GM19043 (cell line): ENCODE measurements around the gene GBX1.

Experiments used
- ATAC-seq: cut with Tn5 transposase; IDR thresholded peaks from one replicate; pipeline ENCODE4 v1.9.1; 2021; ENCODE audit warnings: low read depth; ENCODE audit not compliant: unreplicated experiment

GBX1 gene

DNA sequence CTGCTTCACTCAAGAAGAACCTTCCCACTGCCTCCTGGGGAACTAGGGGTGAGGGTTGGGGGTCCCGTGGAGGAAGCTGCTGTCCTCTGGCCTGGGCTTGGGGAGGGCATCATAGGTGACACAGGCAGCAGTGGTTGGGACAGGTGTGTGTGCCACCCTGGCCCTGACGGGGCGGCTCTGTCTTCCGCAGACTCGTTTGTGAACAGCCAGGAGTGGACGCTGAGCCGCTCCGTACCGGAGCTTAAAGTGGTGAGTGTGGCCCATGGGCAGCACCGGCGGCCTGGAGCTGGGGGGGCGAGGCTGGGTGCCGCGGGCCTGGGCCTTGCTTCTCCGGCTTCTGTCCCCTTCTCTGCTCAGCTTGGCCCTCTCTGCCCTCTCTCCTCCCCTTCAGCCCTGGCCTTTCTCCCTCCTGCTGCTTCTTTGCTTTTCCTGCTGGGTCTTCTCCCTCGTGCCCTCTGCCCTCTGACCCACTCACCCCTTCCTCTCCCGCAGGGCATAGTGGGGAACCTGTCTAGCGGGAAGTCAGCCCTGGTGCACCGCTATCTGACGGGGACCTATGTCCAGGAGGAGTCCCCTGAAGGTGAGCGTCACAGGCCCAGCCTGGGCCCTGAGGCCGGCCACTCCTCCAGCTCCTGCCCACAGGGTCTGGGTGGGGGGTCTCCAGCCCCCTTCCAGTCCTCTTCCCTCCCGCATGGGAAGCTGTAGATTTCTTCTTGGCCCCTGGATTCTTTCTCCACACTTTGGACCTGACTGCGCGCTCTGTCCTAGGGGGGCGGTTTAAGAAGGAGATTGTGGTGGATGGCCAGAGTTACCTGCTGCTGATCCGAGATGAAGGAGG, 50.7 kb downstream of the GBX1 start:
- no peak for ATAC-seq

GRCh38 chr7:151115836-151116418, 51.6 kb downstream of the GBX1 start:
- ATAC-seq = no peak

DNA sequence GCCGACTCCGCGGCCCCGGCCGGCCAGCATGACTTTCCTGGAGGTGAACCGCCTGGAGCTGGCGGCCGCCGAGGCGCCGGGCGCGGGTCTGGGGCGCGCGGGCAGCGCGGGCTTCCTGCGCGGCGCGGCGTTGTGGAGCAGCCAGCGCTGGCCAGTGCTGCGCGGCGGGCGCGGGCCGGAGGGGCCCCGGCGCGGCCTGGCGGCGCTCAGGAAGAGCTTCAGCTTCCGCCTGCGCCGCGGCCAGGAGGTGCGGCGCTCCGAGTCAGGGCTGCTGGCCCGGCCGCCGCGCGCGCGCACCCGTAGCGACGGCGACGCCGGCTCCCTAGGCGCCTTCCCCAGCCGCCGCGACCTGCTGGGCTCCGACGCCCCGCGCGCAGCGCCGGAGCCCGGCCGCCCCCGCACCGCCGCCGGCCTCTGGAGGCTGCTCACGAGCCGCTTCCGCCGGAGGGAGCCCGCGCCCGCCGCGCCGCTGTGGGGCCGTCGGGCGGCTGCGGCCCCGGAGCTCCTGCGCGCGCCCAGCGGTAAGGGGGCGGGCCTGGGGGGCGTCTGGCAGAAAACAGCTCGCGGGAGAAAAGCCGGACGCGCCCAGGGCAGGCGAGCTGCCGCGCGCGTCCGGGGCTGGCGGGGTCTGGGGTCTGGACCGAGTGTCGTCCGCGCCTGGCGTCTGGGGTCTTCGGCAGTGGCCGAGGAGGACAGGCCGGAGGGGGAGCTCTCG, 52.2 kb downstream of the GBX1 start:
- ATAC-seq = no peak

- no peak for ATAC-seq
These were observed 53.1 kb downstream of the GBX1 start for GRCh38 chr7:151114151-151115090.

GRCh38 chr7:151113344-151114150, 53.9 kb downstream of the GBX1 start:
- no peak for ATAC-seq

DNA sequence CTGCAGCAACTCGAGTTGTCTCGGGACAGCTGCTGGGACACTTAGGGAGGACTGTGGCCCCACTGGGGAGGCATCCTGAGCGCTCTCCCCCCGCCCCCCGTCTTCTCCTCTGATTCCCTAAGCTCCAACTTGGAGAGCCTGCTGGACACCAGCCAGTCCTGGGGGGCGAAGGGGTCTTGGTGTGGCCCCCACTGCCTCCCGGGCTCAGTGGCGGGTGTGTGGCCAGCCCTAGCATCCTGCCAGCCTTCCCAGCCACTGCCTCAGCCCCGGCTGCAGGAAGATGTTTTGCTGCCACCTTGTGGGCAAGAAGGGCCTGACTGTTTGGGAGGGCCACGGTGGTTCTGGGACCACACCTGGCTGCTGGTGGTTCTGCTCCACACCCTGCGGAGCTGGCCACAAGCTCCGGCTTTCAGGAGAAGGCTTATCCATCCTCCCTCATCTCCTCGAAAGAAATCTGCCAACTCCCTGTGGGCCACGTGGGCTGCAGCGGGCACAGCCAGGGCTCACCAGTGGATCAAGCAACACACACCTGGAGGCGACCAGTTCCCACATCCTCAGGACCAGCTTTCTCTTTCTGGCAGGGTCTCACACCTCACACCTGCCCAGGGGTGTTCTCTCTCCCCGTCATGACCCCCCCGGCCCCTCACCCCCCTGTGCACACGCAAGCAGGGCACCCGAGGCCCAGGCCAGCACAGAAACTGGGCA, 56.4 kb downstream of the GBX1 start:
- no peak for ATAC-seq

DNA sequence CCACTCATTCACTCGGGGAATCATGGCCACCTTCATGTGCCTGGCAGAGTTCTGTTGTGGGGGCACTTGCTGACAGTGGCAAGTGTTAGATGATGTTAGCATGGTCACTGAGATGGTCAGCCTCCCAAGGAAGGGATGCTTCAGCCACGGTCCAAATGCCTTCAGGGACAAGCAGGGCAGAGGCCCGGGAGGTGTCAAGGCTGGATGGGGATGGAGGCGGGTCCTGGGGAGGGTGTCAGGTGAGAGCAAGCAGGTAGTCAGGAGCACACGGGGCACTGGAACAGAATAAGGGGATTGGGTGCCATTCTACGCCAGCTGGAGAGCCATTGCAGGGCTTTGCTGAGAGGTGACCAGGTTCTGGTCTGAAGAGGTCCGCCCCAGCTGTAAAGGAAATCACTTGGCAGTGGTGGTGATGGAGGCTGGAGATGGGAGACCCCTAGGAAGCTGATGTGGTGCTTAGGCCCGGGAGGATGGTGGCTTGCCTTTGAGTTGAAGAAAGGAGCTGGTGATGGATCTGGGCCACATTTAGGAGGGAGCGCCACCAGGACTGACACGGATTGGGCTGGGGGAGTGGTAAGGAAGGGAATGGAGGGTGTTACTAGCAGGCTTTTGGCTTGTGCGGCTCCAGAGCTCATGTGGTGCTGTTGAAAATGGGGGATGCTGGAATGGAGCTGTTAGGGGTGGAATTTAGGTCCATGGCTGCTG, 57.1 kb downstream of the GBX1 start:
- ATAC-seq = no peak

- no peak for ATAC-seq
These were observed 58.1 kb downstream of the GBX1 start for GRCh38 chr7:151109094-151110048.

GRCh38 chr7:151107882-151108281, 59.6 kb downstream of the GBX1 start:
- ATAC-seq = no peak

- ATAC-seq = no peak
These were observed 62.9 kb downstream of the GBX1 start for GRCh38 chr7:151104411-151105235.

DNA sequence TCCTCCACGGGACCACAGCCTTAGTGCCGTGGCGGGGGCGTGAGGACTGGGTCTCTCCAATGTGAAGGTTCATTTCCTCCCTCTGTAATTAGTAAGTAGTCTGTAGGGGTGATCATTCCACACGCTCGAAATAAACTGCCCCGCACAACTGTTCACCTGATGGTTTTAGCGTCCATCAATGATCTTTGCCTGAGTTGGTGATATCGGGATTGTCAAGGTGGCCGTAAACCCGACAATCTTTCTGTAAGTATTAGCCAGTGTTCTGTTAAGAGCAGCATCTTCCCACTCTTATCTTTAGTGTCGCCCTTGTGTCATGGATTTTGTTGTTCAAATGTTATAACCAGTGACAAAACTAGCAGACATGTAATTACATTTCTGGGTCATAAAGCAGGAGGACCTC, 63.5 kb downstream of the GBX1 start:
- ATAC-seq = no peak

DNA sequence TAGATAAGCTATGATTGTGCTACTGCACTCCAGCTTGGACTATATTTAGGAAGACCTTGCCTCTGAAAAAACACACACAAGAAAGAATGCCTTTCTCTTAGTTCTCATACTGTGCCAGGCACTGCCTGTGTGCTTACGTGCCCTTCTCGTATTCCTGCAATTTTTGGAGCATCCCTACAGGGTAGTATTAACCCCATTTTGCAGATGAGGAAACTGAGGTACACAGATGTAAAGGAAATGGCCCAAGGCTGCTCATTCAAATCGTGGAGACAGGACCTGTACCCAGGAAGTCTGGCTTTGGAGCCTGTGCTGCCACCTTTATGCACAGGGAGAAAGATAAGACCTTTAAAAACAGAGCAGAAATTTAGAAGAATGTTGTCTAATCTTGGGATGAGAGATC, 64.5 kb downstream of the GBX1 start:
- no peak for ATAC-seq

GRCh38 chr7:151101621-151102396, 65.7 kb downstream of the GBX1 start:
- no peak for ATAC-seq

DNA sequence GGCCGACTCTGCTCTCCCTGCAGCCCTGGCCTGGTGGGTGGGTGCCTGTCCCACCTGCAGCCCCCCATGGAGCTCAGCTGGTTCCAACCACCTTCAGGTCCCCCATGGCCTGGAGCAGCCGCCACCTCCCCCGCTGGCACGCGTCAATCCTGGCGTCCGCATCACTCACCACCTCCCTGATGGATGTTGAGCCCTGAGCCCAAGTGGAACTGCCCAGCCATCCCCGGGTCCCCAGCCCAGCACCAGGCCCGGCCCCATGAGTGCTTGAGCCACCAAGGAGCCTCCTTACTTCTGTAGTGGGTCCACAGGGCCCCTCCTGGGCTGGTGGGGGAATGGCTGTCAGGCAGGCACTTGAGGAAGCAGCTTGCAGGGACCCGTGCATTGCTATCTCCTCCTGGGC, 66.6 kb downstream of the GBX1 start:
- no peak for ATAC-seq

DNA sequence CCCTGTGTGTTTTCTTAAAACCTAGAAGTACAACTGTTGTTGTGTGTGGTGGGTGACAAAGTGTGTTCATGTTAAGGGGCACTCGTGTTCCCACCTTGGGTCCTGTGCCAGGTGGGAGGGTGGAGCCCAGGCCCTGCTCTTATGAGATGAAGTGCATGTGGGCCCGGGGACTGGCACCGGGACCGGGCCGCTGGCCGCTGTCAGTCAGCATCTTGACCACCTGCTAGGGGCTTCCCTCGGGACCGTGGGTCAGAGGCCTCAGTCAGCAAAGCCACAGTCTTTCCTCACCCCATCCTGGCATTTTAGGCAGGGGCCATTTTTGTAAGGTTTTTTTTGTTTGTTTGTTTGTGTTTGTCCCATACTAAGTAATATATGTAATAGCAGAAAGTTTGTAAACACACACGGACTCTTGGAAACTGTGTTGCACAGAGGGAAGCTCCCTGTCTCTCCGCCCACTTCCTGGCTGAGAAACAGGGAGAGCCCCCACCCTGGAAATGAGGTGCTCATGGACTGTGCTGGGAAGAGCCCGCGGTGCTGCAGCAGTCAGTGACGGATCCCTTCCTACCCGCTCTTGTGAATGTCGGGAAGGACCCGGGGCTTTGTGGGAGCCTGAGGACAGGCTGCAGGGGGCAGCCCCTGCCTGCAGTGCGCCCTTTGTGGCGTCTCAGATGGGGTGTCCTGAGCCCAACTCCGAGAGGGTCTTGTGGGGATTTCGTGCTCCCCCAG, 67.8 kb downstream of the GBX1 start:
- no peak for ATAC-seq
